IPS-18a (cell line): Measurements from ENCODE around the gene SNRPD3.
"Not testable (repeated sequence)": the region's sequence is repeated elsewhere in the genome, so short reads cannot be mapped to it uniquely, and the experiment has no call there.

Experiments
- H3K27ac ChIP-seq: one replicate; pipeline ENCODE4 v1.5.1; 2013; ENCODE audit warnings: low read length
- H3K27me3 ChIP-seq: one replicate; pipeline ENCODE4 v1.6.1; 2013; ENCODE audit warnings: mild to moderate bottlenecking, low read length; ENCODE audit not compliant: control insufficient read depth, insufficient read depth
- H3K36me3 ChIP-seq: one replicate; pipeline ENCODE4 v1.6.1; 2013; ENCODE audit warnings: low read depth, low read length; ENCODE audit not compliant: control insufficient read depth
- H3K4me1 ChIP-seq: one replicate; pipeline ENCODE4 v1.6.1; 2013; ENCODE audit warnings: low read depth, low read length; ENCODE audit not compliant: control insufficient read depth
- H3K4me3 ChIP-seq: one replicate; pipeline ENCODE4 v1.5.1; 2013; ENCODE audit warnings: low read length
- H3K9ac ChIP-seq: one replicate; pipeline ENCODE4 v1.6.1; 2013; ENCODE audit warnings: mild to moderate bottlenecking, low read length, moderate library complexity
- H3K9me3 ChIP-seq: one replicate; pipeline ENCODE4 v1.6.1; 2013; ENCODE audit warnings: low read depth, low read length; ENCODE audit not compliant: control insufficient read depth

SNRPD3 gene

GRCh38 chr22:24608327-24608726 is 52.5 kb downstream of the SNRPD3 start:
- H3K4me1 ChIP-seq, H3K27me3 ChIP-seq, H3K9me3 ChIP-seq, H3K36me3 ChIP-seq, H3K4me3 ChIP-seq, H3K27ac ChIP-seq, H3K9ac ChIP-seq: not testable (repeated sequence)

- not testable (repeated sequence) for H3K36me3 ChIP-seq, H3K4me3 ChIP-seq, H3K27ac ChIP-seq, H3K9me3 ChIP-seq, H3K27me3 ChIP-seq, H3K4me1 ChIP-seq, H3K9ac ChIP-seq
Observed at GRCh38 chr22:24609888-24610287, 54.1 kb downstream of the SNRPD3 start.

- not testable (repeated sequence) for H3K4me1 ChIP-seq, H3K9me3 ChIP-seq, H3K36me3 ChIP-seq, H3K27ac ChIP-seq, H3K27me3 ChIP-seq
- Histone ChIP-seq H3K9ac (peak overlapping the region; percentile 39), H3K4me3 (peak overlapping the region; percentile 35)
Observed at GRCh38 chr22:24614794-24615193, 59.0 kb downstream of the SNRPD3 start.

- not testable (repeated sequence) for H3K9ac ChIP-seq, H3K4me3 ChIP-seq, H3K9me3 ChIP-seq, H3K4me1 ChIP-seq, H3K27ac ChIP-seq, H3K36me3 ChIP-seq, H3K27me3 ChIP-seq
Observed at GRCh38 chr22:24621244-24621643, 65.4 kb downstream of the SNRPD3 start.

- H3K9me3 ChIP-seq, H3K4me3 ChIP-seq, H3K27ac ChIP-seq, H3K27me3 ChIP-seq, H3K4me1 ChIP-seq, H3K36me3 ChIP-seq, H3K9ac ChIP-seq: not testable (repeated sequence)
Observed at GRCh38 chr22:24622596-24622995, 66.8 kb downstream of the SNRPD3 start.
